ENCODE data around the gene FCSK. TPM values are rescaled to one million over a fixed set of nuclear protein-coding genes. Genes with fewer than 3 reads are reported as not detected.

FCSK gene
- total RNA-seq, 3 donors from 2014 or later: 30.1 to 47.4 (median 33.0) TPM

DNA sequence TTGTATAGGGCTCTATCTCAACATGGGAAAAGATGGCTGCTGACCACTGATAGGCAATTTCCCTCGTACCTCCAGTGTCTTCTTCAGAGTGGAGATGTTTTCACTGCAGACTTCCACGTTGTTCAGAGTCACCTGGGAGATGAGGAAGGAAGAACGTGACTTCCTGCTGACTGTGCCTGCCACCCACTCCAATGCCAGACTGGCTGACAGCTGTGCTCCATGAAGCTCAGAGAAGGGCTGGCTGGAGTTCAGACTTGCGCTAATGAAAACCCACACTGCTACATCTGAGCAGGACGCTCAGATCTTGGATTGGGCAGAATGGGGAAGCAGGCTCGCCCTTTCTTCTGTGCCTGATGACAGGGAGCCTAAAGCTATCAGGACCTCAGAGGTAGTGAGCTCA lies 35.9 kb downstream of the FCSK start:
- DNase-seq (no peak), ATAC-seq (no peak)
- intact Hi-C loops (cut with DNase I, micrococcal nuclease): no loop called here
- no peaks in the 10 kb centered on the region for H3K9me3 ChIP-seq
- H3K4me3 ChIP-seq: no peak overlapping the region
- no peaks in the 10 kb centered on the region for H3K4me1 ChIP-seq (ENCODE audit: low read depth)
- H3K36me3 ChIP-seq (ENCODE audit: low read depth): no peaks in the 10 kb centered on the region
- TF ChIP-seq, protein P1, sequence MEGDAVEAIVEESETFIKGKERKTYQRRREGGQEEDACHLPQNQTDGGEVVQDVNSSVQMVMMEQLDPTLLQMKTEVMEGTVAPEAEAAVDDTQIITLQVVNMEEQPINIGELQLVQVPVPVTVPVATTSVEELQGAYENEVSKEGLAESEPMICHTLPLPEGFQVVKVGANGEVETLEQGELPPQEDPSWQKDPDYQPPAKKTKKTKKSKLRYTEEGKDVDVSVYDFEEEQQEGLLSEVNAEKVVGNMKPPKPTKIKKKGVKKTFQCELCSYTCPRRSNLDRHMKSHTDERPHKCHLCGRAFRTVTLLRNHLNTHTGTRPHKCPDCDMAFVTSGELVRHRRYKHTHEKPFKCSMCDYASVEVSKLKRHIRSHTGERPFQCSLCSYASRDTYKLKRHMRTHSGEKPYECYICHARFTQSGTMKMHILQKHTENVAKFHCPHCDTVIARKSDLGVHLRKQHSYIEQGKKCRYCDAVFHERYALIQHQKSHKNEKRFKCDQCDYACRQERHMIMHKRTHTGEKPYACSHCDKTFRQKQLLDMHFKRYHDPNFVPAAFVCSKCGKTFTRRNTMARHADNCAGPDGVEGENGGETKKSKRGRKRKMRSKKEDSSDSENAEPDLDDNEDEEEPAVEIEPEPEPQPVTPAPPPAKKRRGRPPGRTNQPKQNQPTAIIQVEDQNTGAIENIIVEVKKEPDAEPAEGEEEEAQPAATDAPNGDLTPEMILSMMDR (IDR thresholded peaks at IDR 0.05): no peak

DNA sequence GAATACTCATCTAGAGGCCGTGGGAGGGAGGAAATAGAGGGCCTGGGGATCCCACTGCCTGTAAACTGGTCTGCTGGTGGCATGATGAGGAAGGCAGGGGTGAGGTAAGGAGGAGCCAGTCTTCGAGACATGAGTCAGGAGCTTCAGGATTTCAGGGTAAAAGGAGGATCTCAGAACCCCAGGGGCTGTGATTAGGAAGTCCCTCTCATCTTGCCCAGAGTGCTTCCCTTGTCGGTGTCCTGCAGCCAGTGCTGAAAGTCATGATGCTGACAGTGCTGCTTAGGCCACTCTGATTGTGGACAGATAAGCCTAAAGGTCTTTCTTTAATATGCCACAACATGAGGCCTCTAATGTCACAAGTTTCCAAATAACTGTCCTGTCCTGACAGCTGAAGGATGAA lies 39.4 kb downstream of the FCSK start:
- Histone ChIP-seq H3K4me1 (ENCODE audit: low read depth) (no peaks in the 10 kb centered on the region), H3K4me3 (no peak overlapping the region), H3K9me3 (no peaks in the 10 kb centered on the region), H3K36me3 (ENCODE audit: low read depth) (peaks cover 6% of the 10 kb centered on the region)
- DNase-seq (no peak), ATAC-seq (no peak)
- intact Hi-C loops (cut with DNase I, micrococcal nuclease): no loop called here
- TF ChIP-seq, protein P1 (IDR thresholded peaks at IDR 0.05): no peak

DNA sequence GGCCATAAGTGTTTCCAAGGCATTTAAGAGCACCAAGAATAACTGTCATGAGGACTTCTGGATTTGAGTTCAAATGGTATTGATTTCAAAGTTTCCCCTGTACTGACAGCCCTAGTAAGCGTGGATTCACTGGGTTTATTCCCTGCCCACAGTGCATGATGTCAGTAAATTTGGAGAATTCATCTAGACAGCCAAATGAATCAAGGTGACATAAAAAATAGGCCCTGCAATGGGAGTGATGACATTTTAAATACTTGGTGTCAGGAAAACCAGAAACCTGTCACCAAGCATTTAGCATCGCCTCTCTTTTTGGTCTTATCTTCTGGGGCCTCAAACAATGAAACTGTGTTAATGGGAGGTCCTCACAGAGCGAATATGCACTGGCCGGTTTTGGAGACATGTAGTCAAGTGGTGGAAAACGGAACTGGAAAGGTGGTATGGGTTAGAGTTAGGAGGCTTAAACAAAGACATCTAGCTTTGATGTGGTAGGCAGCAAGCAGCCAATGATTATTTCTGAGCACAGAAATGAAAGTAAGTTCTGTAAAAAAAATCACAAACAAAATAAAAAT lies 39.9 kb downstream of the FCSK start:
- ATAC-seq (no peak), DNase-seq (no peak)
- Histone ChIP-seq H3K9me3 (no peaks in the 10 kb centered on the region), H3K4me3 (no peak overlapping the region), H3K36me3 (ENCODE audit: low read depth) (peaks cover 6% of the 10 kb centered on the region), H3K4me1 (ENCODE audit: low read depth) (no peaks in the 10 kb centered on the region)
- intact Hi-C loops (cut with DNase I, micrococcal nuclease): no loop called here
- TF ChIP-seq, protein P1 (IDR thresholded peaks at IDR 0.05): no peak

DNA sequence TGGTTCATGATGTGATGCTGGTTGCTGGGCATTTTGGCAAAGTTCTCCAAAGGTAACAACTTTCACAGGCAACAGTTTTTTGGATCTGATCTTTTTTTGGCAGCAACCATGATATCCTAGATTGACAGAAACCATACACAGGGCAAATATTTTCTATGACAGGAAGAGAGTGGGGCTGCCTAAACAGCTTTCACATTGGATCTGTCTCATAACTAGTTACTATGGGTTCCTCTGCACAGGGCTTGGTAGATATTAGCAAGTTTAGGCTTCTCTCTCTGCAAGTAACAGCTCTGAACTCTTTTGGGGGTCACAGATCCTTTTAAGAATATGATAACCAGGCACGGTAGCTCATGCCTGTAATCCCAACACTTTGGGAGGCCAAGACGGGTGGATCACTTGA lies 40.4 kb downstream of the FCSK start:
- DNase-seq (no peak), ATAC-seq (no peak)
- intact Hi-C loops (cut with DNase I, micrococcal nuclease): no loop called here
- TF ChIP-seq, protein P1 (IDR thresholded peaks at IDR 0.05): no peak
- Histone ChIP-seq H3K9me3 (no peaks in the 10 kb centered on the region), H3K4me1 (ENCODE audit: low read depth) (no peaks in the 10 kb centered on the region), H3K4me3 (no peak overlapping the region), H3K36me3 (ENCODE audit: low read depth) (peaks cover 6% of the 10 kb centered on the region)

DNA sequence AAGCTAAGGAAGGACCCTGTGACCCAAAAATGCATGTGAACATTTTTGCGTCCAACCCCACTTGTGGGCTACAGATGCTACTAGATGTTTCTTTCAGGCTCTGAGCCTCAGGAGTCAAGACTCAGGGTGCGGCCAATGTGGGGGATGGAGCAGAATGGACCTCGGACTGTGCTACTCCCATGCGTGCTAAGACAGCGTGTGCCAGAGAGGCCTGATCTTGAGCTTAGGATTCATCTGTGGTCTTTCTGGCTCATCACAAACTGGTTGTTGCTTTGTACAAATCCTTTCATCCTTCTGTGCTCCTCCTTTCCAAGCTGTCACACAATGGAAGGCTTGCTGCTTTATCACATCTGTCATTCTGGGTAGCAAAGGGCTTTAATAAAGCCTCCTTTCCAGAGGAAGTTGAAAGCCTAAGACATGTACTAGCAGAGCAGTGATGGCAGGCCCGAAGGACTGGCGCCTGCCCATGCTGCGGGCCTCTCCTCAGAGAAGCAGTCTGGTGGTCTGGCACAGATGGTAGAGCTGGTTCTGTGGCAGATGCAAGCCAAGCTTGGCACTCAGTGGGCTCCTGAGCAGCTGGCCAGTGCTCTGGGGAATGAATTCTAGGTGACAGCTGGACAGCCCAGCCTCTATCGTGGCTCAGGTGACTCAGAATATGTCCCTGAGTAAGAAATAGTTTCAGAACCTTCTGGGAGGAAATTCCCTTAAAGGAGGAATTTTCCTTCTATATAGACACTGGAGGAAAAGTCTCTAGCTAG lies 41.2 kb downstream of the FCSK start:
- DNase-seq: no peak
- no peak for ATAC-seq
- H3K36me3 ChIP-seq (ENCODE audit: low read depth): peaks cover 6% of the 10 kb centered on the region

More for the DNA sequence above, 41.2 kb downstream of the FCSK start:
- intact Hi-C loops (cut with DNase I, micrococcal nuclease): no loop called here
- Histone ChIP-seq H3K9me3 (no peaks in the 10 kb centered on the region), H3K4me3 (no peak overlapping the region), H3K4me1 (ENCODE audit: low read depth) (no peaks in the 10 kb centered on the region)
- TF ChIP-seq, protein P1 (IDR thresholded peaks at IDR 0.05): no peak
